ENCODE measurements around the gene UBE2M.

GRCh38 chr19:58559275-58560006 is 1.0 kb upstream of the UBE2M start:
- TF ChIP-seq CTCF (IDR thresholded peaks at IDR 0.05) (no peak), NFIC (IDR thresholded peaks at IDR 0.05; ENCODE audit: borderline replicate concordance) (no peak; the same call in 1 of the 2 replicates), POLR2AphosphoS5 (IDR thresholded peaks at IDR 0.05; ENCODE audit: low read depth, low read length) (peak; percentile 77), JUND (IDR thresholded peaks at IDR 0.05) (no peak), SIN3A (IDR thresholded peaks at IDR 0.05; ENCODE audit: borderline replicate concordance, low read depth, low read length) (peak; percentile 59; the same call in 1 of the 2 replicates), TAF1 (IDR thresholded peaks at IDR 0.05; ENCODE audit: borderline replicate concordance, low read depth, low read length) (peak; percentile 87), YY1 (IDR thresholded peaks at IDR 0.05; ENCODE audit: low read depth) (peak; percentile 79), PBX3 (IDR thresholded peaks at IDR 0.05) (no peak; the same call in 1 of the 2 replicates), EZH2phosphoT487 (IDR thresholded peaks at IDR 0.05; ENCODE audit: borderline replicate concordance, low read depth) (no peak), REST (IDR thresholded peaks at IDR 0.05; ENCODE audit: low read depth, low read length) (no peak)
